NCI-H2081 (cell line): ENCODE measurements around the gene BCAR1.

Experiments
- DNase-seq, 2 experiments: peaks; one replicate each; lab custom pipeline; 2025; lab: John Stamatoyannopoulos, UW

Gene BCAR1

GRCh38 chr16:75239542-75240122 lies 11.8 kb downstream of the BCAR1 start:
- no peak for DNase-seq

- no peak for DNase-seq
These were observed 12.4 kb downstream of the BCAR1 start for GRCh38 chr16:75238853-75239541.

GRCh38 chr16:75238132-75238852 lies 13.1 kb downstream of the BCAR1 start:
- DNase-seq = no peak

- no peak for DNase-seq
These were observed 13.9 kb downstream of the BCAR1 start for GRCh38 chr16:75237398-75238131.

- no peak for DNase-seq
These were observed 14.6 kb downstream of the BCAR1 start for GRCh38 chr16:75236736-75237397.

- DNase-seq = no peak
These were observed 15.2 kb downstream of the BCAR1 start for GRCh38 chr16:75236232-75236631.

- no peak for DNase-seq
These were observed 15.7 kb downstream of the BCAR1 start for GRCh38 chr16:75235721-75236193.

- DNase-seq = no peak
These were observed 16.3 kb downstream of the BCAR1 start for GRCh38 chr16:75234856-75235696.

- no peak for DNase-seq
These were observed 17.8 kb downstream of the BCAR1 start for GRCh38 chr16:75233611-75233938.

GRCh38 chr16:75231570-75231969 lies 19.9 kb downstream of the BCAR1 start:
- DNase-seq = no peak

GRCh38 chr16:75230471-75231110 lies 20.8 kb downstream of the BCAR1 start:
- no peak for DNase-seq

- DNase-seq = no peak
These were observed 22.0 kb downstream of the BCAR1 start for GRCh38 chr16:75229172-75230031.

GRCh38 chr16:75228143-75228976 lies 23.1 kb downstream of the BCAR1 start:
- no peak for DNase-seq

- no peak for DNase-seq
These were observed 23.9 kb downstream of the BCAR1 start for GRCh38 chr16:75227361-75228142.

- no peak for DNase-seq
These were observed 24.7 kb downstream of the BCAR1 start for GRCh38 chr16:75226550-75227360.

GRCh38 chr16:75225678-75226515 lies 25.5 kb downstream of the BCAR1 start:
- no peak for DNase-seq
